ENCODE results near the gene IFT81. TPM values are rescaled to one million over a fixed set of nuclear protein-coding genes. Genes with fewer than 3 reads are reported as not detected.
A peak's percentile ranks its signal among the peaks of the same experiment; 100 is the strongest.

IFT81 gene
- total and polyA plus RNA-seq, 2 of the 13 experiments (the other 11 are each of a cell fraction or from before 2014, with no cell fraction given) = 4.2 to 13.0 TPM

GRCh38 chr12:110090266-110091135 is 33.7 kb upstream of the IFT81 start (continued):
- TF ChIP-seq ZNF503 (CRISPR knock-in tag; IDR thresholded peaks at IDR 0.05) (no peak), ZNF674 (CRISPR knock-in tag; IDR thresholded peaks at IDR 0.05; ENCODE audit: low read depth) (no peak), NFYB (CRISPR knock-in tag; IDR thresholded peaks at IDR 0.05) (peak; percentile 54; the same call in 1 of the 2 replicates), CTCF (CRISPR knock-in tag; IDR thresholded peaks at IDR 0.05) (peak; percentile 42), PRMT3 (CRISPR knock-in tag; IDR thresholded peaks at IDR 0.05; ENCODE audit: borderline replicate concordance, low read depth) (no peak), ZNF543 (CRISPR knock-in tag; IDR thresholded peaks at IDR 0.05) (peak; percentile 60; the same call in 1 of the 2 replicates), ELF1 (CRISPR knock-in tag; IDR thresholded peaks at IDR 0.05) (0 out of 2 replicates have a peak, but pooled peaks have one; percentile 12), NFE2 (CRISPR knock-in tag; IDR thresholded peaks at IDR 0.05) (no peak), DMAP1 (CRISPR knock-in tag; IDR thresholded peaks at IDR 0.05) (peak; percentile 8; the same call in 1 of the 2 replicates), ATF3 (CRISPR knock-in tag; IDR thresholded peaks at IDR 0.05) (no peak), ZSCAN31 (CRISPR knock-in tag; IDR thresholded peaks at IDR 0.05; ENCODE audit: low read depth) (no peak), ADNP (CRISPR knock-in tag; IDR thresholded peaks at IDR 0.05) (peak; percentile 24; the same call in 1 of the 2 replicates), LRRFIP1 (CRISPR knock-in tag; conservative IDR thresholded peaks at IDR 0.05) (no peak), DPF2 (CRISPR knock-in tag; IDR thresholded peaks at IDR 0.05; ENCODE audit: borderline replicate concordance, low read depth) (no peak), TAF1 (CRISPR knock-in tag; IDR thresholded peaks at IDR 0.05) (peak; percentile 13; the same call in 1 of the 2 replicates), FOXP1 (IDR thresholded peaks at IDR 0.05) (no peak), FOXP1 (CRISPR knock-in tag; IDR thresholded peaks at IDR 0.05) (no peak), LCORL (IDR thresholded peaks at IDR 0.05) (no peak), LCORL (CRISPR knock-in tag; IDR thresholded peaks at IDR 0.05) (no peak), HMGXB4 (CRISPR knock-in tag; IDR thresholded peaks at IDR 0.05; ENCODE audit: borderline replicate concordance in 1 of 2, low read depth in 1 of 2) (peak in 1 of 2 experiments; percentile 25; a peak in 1 of 4 replicates), ZNF75D (CRISPR knock-in tag; IDR thresholded peaks at IDR 0.05; ENCODE audit: borderline replicate concordance) (no peak)

All from HepG2 (cell line).